GM19455 (cell line): ENCODE measurements around the gene PLA2G6.
"Not testable (repeated sequence)": the region's sequence is repeated elsewhere in the genome, so short reads cannot be mapped to it uniquely, and the experiment has no call there.

Experiments
- ATAC-seq: cut with Tn5 transposase; IDR thresholded peaks from one replicate; pipeline ENCODE4 v1.9.1; 2021; ENCODE audit not compliant: unreplicated experiment

Gene PLA2G6

DNA sequence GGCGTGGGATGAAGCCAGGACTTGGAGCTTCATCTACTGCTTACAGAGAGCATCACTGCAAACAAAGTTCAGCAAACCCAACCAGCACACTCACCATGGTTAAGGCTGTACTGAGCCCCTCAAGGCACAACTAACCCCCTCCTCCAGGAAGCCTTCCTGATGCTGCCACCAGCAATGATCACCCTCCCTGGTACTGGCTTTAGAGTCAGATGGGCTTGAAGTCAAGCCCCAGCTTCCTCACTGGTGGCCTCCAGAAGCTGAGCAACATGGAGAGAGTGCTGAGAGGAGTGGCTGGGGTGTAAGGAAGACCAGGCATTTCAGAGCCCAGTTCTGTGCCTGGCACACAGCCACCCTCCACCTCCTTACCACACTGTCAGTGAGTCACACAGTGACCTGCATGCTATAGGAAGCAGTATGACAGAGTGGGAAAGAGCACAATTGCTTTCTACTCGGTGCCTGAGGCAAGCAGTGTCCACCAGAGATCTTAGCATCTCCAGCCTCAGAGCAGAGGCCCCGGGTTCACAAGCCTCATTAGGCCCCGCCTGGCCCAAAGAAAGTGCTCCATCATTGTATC is 46.4 kb downstream of the PLA2G6 start:
- no peak for ATAC-seq

GRCh38 chr22:38133331-38133730 is 48.3 kb downstream of the PLA2G6 start:
- ATAC-seq, result no peak

- ATAC-seq, result no peak
Measured at GRCh38 chr22:38132794-38133193, 48.8 kb downstream of the PLA2G6 start.

- ATAC-seq, result no peak
Measured at GRCh38 chr22:38132136-38132535, 49.5 kb downstream of the PLA2G6 start.

DNA sequence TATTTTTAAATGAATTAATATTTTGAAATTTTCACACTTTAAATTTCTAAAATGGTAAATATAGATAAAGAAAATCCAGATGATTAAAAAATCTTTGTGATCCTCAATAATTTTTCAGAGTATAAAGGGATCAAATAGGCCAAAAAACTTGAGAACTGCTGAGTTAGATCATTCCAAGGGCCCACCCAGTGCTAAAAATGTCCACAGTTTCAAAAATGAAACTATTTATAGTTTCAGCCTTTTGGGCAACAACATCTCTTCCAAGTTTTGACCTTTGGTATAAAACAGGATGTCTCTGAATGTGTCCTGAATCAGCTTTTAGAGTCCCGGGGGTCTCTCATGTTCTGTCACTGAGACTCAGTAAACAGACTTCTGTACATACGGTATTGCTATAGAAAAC is 50.2 kb downstream of the PLA2G6 start:
- ATAC-seq, result no peak

- ATAC-seq, result no peak
Measured at GRCh38 chr22:38129856-38130255, 51.8 kb downstream of the PLA2G6 start.

- ATAC-seq, result no peak
Measured at GRCh38 chr22:38129021-38129420, 52.6 kb downstream of the PLA2G6 start.

DNA sequence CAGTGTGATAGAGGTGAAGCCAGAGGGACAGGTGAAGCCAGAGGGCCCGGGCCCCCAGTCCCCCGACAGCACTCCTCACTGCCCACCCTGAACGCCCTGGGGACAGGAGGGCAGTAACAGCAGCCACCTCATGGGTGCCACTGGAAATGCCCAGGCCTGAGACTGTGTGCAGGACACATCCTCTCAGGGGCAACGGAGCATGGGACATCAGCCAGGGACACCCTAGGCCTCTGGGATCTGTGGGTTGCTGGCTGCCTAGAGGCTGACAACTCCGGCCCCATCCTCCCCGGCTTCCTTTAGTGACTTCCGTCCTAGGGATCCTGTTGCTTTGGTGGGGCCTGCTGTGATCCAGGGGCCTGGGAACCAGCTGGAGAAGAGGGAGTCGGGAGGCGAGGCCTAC is 53.8 kb downstream of the PLA2G6 start:
- ATAC-seq, result no peak

- ATAC-seq, result no peak
Measured at GRCh38 chr22:38126928-38127668, 54.5 kb downstream of the PLA2G6 start.

GRCh38 chr22:38125751-38126201 is 55.9 kb downstream of the PLA2G6 start:
- ATAC-seq, result no peak

DNA sequence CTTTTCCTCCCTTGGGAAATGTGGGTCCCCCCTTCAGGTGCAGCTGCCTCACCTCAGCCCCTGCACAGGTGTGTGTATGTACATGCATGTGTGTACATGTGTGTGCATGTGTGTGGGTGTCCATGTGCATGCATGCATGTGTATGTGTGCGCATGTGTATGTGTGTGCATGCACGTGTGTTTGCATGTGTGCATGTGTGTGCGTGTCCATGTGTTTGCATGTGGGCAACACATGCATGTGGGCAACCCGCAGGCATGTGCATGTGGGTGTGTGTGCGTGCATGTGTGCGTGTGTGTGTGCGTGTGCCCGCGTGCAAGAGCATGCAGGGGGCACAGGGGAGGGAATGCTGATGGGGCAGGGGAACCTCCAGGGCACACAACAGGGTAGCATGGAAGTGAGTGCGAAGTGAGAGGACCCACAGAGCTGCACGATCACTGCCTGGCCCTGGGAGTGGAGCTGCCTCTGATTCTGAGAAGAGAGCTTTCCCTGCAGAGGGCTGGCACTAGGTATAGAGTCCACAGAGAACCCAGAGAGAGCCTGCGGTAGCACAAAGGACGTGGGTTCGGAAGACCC is 56.5 kb downstream of the PLA2G6 start:
- ATAC-seq, result no peak

- no peak for ATAC-seq
Measured at GRCh38 chr22:38124236-38124974, 57.2 kb downstream of the PLA2G6 start.

GRCh38 chr22:38122616-38123015 is 59.0 kb downstream of the PLA2G6 start:
- ATAC-seq, result no peak

DNA sequence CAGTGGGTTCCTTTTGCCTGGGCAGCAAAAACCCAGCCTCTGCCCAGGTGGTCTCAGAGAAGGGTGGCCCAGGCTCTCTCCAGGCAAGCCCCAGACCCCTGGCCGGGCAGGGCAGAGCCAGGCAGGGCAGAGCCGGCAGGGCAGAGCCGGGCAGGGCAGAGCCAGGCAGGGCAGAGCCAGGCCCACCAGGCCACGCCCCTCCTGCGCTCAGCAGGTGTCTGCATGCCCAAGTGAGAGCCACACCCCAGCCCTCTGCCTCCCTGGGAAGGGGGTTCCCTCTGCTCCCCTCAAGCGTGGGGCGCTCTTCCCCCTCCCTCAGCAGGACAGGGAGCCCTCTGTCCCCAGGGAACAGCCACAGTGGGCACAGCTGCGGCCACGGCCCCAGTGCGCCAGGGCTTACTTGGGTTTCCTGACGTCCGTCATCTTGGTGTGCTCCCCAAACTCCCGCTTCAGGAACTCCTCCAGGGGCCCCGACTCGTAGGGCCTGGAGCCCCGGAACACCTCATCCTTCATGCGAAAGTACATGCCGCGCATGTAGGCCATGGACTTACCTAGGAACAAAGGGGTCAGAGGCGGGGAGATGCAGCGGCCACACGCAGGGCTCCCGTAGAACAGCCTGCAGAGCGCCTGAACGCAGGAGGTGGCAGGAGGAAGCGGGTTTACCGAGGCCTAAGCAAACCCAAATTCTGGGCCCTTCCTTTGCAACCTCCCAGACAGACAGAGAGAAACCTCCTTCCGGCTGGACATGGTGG is 61.1 kb downstream of the PLA2G6 start:
- ATAC-seq, result no peak

- ATAC-seq, result not testable (repeated sequence)
Measured at GRCh38 chr22:38118747-38119146, 62.9 kb downstream of the PLA2G6 start.

DNA sequence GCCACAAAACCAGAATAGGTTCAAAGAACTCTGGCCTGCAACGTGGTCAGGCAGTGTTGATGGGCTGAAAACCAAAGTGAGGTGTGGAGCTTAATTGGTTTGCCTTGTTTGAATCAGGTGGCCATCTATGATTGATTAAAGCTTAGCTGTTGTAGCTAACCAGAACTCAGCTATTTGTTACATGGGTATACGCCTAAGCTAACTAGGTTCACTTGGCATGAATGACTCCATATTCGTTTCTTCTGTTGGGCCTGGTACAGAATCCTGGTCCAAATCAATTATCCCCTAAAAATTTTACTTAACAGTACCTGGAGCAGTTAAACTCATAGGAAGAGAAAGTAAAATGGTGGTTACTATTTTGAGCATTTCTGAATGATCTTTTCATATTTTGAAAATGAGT is 63.4 kb downstream of the PLA2G6 start:
- ATAC-seq, result no peak

DNA sequence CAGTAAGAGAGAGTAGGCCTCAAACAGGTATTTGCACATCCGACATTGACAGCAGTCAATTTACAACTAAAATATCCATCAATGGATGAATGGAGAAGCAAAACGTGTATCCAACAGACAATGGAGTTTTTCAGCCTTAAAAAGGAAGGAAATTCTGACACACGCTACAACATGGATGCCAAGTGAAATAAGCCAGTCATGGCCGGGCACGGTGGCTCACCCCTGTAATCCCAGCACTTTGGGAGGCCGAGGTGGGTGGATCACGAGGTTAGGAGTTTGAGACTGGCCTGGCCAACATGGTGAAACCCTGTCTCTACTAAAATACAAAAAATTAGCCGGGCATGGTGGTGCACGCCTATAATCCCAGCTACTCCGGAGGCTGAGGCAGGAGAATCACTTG is 64.1 kb downstream of the PLA2G6 start:
- ATAC-seq, result not testable (repeated sequence)

DNA sequence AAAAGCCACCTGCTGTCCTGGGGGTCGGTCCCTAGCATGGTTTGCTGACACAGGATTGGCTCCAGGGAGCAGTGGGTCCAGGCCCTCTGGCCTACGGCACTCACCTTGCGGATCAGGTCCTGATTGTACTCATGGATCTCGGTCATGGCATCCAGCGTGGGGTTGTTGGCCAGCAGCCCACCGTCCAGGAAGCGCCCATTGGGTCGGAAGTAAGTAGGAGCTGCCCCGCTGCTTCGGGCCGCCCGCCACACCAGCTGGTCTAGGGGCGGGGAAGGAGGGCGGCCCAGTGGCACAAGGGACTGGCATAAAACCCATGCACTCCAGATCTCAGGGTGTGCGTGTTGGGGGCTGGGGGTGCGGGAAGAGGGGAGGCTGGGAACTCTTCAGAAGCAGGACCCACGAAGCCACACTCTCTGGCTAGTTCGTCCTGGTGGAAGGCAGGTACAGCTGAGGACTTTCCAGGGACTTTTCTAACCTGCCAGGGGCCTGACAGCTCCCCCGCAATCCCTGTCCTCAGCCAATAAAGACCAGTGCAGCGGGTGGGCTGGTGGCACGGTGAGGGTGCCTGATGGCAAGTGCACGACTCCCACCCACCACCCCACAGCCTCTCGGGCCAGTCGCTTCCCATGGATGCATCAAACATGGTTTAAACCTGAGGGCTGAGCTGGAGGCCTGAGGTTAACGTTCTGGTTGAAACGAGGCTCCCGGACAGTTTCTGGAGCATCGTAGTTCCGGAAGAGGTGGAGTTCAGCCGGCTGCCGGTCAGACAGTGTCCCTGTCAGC is 66.0 kb downstream of the PLA2G6 start:
- no peak for ATAC-seq

DNA sequence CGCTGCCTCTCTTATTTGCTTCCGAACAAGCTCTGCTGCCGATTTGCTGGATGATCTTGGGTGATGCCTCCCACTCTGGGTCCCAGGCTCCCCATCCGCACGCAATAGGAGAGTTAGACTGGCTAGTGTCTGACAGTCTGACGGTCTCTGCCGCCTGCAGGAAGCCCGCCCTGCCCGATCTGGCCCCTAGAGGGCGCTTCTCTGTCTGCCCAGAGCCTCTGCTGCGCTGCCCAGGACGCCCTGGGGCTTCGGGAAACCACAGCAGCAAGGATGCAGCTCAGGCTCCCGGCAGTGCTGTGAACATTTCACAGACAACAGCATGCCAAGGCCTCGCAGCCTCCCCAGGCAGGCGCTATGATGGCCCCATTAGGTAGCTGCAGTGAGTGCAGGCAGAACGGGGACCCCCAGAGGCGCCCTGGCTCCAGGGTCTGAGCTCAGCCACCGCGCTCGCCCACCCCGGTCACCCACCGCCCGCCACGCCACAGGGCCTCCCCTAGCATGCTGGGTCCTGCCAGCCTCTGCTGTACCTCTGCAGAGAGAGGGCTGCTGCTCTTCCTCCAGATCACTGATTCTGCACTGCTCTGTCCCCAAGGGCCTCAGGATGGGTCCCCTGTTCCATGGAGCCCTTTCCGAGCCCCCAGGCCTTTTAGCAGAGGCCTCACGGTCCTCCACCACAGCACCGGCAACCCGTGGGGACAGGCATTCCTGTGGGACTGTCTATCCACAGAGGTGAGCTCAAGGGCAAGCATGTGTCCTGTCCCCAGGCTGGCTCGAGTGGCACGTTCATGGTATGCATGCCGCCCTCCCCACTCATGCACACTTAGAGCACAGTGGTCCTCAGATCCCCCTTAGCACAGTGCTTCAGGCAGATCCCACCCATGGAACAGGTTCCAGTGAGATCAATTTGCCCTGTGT is 66.9 kb downstream of the PLA2G6 start:
- ATAC-seq, result no peak
